ENCODE data around the gene ANTXRL. TPM values are rescaled to one million over a fixed set of nuclear protein-coding genes. Genes with fewer than 3 reads are reported as not detected.
A peak's percentile ranks its signal among the peaks of the same experiment; 100 is the strongest.
"Not testable (repeated sequence)": the region's sequence is repeated elsewhere in the genome, so short reads cannot be mapped to it uniquely, and the experiment has no call there.

Gene ANTXRL
- total RNA-seq, 2 donors from 2014 or later = not detected

GRCh38 chr10:46375406-46375805, 88.6 kb downstream of the ANTXRL start, which contains the start of gene ANXA8L1:
ANXA8L1 (plus strand) TSS chr10:46375776; CDS start chr10:46375852, 76 bp downstream.
- ATAC-seq; DNase-seq; intact Hi-C loops (cut with DNase I, micrococcal nuclease): not testable (repeated sequence)

GRCh38 chr10:46377022-46377421, 90.2 kb downstream of the ANTXRL start:
- not testable (repeated sequence) for ATAC-seq

GRCh38 chr10:46377651-46378050, 90.9 kb downstream of the ANTXRL start:
- intact Hi-C loops (cut with DNase I, micrococcal nuclease); ATAC-seq; DNase-seq: not testable (repeated sequence)

More at GRCh38 chr10:46377022-46377421, 90.2 kb downstream of the ANTXRL start:
- DNase-seq; intact Hi-C loops (cut with DNase I, micrococcal nuclease): not testable (repeated sequence)

- intact Hi-C loops (cut with DNase I, micrococcal nuclease); DNase-seq: not testable (repeated sequence)
- ATAC-seq = peak; percentile 58
These were observed 91.3 kb downstream of the ANTXRL start for GRCh38 chr10:46378108-46378507.

- peak; percentile 47 for ATAC-seq
- DNase-seq; intact Hi-C loops (cut with DNase I, micrococcal nuclease): not testable (repeated sequence)
These were observed 92.5 kb downstream of the ANTXRL start for GRCh38 chr10:46379233-46379848.

Other genes with a start within 250 kb of the ANTXRL start
- not detected for gene MSMB, start 240.7 kb upstream of the ANTXRL start, total RNA-seq
- not detected for gene ANXA8L1, start 88.8 kb downstream of the ANTXRL start, total RNA-seq
- 1 to 10 TPM; 3.1 to 9.5 TPM for gene NPY4R, start 179.0 kb downstream of the ANTXRL start, total RNA-seq